A673 (cell line): ENCODE data around the gene B3GALNT2. TPM values are rescaled to one million over a fixed set of nuclear protein-coding genes. Genes with fewer than 3 reads are reported as not detected.

Experiments
- BruUV-seq: library from RNA; stranded (reverse); fragments of 400-500 nt; replicated peaks from 2 replicates; lab custom pipeline; 2021; lab: Mats Ljungman, UMichigan
- CTCF ChIA-PET: fragments of 300-600 bp; sonication (Branson Sonifier 250); formaldehyde crosslinking; loops from one replicate; lab custom pipeline; 2022; ENCODE audit warnings: antibody characterized with exemption; lab: Charles Lee
- POLR2A ChIA-PET: fragments of 300-600 bp; sonication (Branson Sonifier 250); formaldehyde crosslinking; loops from one replicate; lab custom pipeline; 2022; ENCODE audit warnings: antibody characterized with exemption; ENCODE audit not compliant: low non-redundant PET; lab: Charles Lee
- DNase-seq: peaks from one replicate; pipeline ENCODE4 v3.0.0-alpha.2; 2015; ENCODE audit warnings: low spot score
- H3K27ac ChIP-seq: fragments of 200-600 bp; sonication (generic); 2 replicates; pipeline ENCODE4 v1.5.1; 2016; ENCODE audit warnings: mixed run types, low read depth, mild to moderate bottlenecking, mixed read lengths, antibody characterized with exemption, low read length; ENCODE audit not compliant: poor library complexity, severe bottlenecking
- H3K27me3 ChIP-seq: fragments of 200-600 bp; sonication (generic); replicated peaks from 2 replicates; pipeline ENCODE4 v1.6.1; 2017; ENCODE audit warnings: mixed run types, low read depth, mild to moderate bottlenecking, mixed read lengths, antibody characterized with exemption, low read length; ENCODE audit not compliant: insufficient read depth, poor library complexity
- H3K36me3 ChIP-seq: fragments of 200-600 bp; sonication (generic); 2 replicates; pipeline ENCODE4 v1.6.1; 2016; ENCODE audit warnings: mixed run types, mild to moderate bottlenecking, mixed read lengths, antibody characterized with exemption, low read length; ENCODE audit not compliant: insufficient read depth, poor library complexity, severe bottlenecking
- H3K4me1 ChIP-seq: fragments of 200-600 bp; sonication (generic); 2 replicates; pipeline ENCODE4 v1.6.1; 2017; ENCODE audit warnings: mixed run types, mild to moderate bottlenecking, mixed read lengths, antibody characterized with exemption, low read length; ENCODE audit not compliant: insufficient read depth, poor library complexity, severe bottlenecking
- H3K4me3 ChIP-seq: fragments of 200-600 bp; sonication (generic); 2 replicates; pipeline ENCODE4 v1.5.1; 2016; ENCODE audit warnings: low read depth, mixed run types, mild to moderate bottlenecking, mixed read lengths, low read length; ENCODE audit not compliant: poor library complexity, severe bottlenecking
- H3K9me3 ChIP-seq: fragments of 200-600 bp; sonication (generic); 2 replicates; pipeline ENCODE4 v1.6.1; 2016; ENCODE audit warnings: mixed run types, low read depth, mild to moderate bottlenecking, mixed read lengths, antibody characterized with exemption, low read length; ENCODE audit not compliant: poor library complexity, severe bottlenecking
- CTCF ChIP-seq: fragments of 300-800, 200-600 bp; sonication (generic); conservative IDR thresholded peaks from 2 replicates; pipeline ENCODE4 v1.5.1; 2017; ENCODE audit warnings: low read depth, mild to moderate bottlenecking, antibody characterized with exemption, low read length, moderate library complexity, mixed read lengths
- EZH2 ChIP-seq: fragments of 200-600 bp; sonication (generic); IDR thresholded peaks from 2 replicates; pipeline ENCODE4 v1.6.1; 2017; ENCODE audit warnings: borderline replicate concordance, low read depth, mild to moderate bottlenecking, mixed read lengths, antibody characterized with exemption, low read length; ENCODE audit not compliant: poor library complexity, severe bottlenecking
- intact Hi-C: fragments of 100-400 bp; cut with micrococcal nuclease; formaldehyde crosslinking; loops from one replicate; pipeline ENCODE4 v1.10.0; 2022; ENCODE audit not compliant: unreplicated experiment
- total RNA-seq: library from RNA; stranded (reverse); gene quantifications from 2 replicates; pipeline ENCODE4 v1.2.3, GENCODE V29; 2021

Gene B3GALNT2
- total RNA-seq, 1 experiment from 2014 or later: 18.6 TPM

- DNase-seq: no peak
- no peaks in the 10 kb centered on the region for H3K4me1 ChIP-seq
- no peaks in the 10 kb centered on the region for H3K27me3 ChIP-seq
- BruUV-seq: no TSS peak
- CTCF ChIA-PET: no interaction called here
- H3K27ac ChIP-seq: no peak overlapping the region
- H3K9me3 ChIP-seq: no peaks in the 10 kb centered on the region
- TF ChIP-seq CTCF (no peak), EZH2 (no peak)
- peaks cover 17% of the 10 kb centered on the region for H3K36me3 ChIP-seq
- intact Hi-C loops: no loop called here
- POLR2A ChIA-PET: no interaction called here
- no peak overlapping the region for H3K4me3 ChIP-seq
Observed at GRCh38 chr1:235495030-235495429, 9.2 kb downstream of the B3GALNT2 start.

DNA sequence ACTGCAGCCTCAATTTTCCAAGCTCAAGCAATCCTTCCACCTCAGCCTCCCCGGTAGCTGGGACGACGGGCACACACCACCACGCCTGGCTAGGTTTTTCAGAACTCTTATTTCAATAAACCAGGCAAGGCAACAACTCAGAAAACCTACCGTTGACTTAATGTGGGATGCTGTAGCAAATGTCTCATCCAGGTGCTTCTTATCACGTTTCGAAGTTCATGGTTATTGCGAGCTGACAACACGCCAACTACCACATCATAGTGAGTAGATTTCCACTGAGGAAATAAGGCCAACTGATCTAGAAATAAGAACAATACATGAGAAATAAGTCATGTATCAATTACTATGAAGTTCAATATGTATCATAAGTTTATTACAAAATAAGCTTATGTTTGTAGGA lies 9.7 kb downstream of the B3GALNT2 start:
- H3K4me1 ChIP-seq: no peaks in the 10 kb centered on the region
- no peak overlapping the region for H3K27ac ChIP-seq
- ChIA-PET CTCF (no interaction called here), POLR2A (no interaction called here)
- H3K9me3 ChIP-seq: no peaks in the 10 kb centered on the region
- DNase-seq: no peak
- TF ChIP-seq CTCF (no peak), EZH2 (no peak)
- H3K4me3 ChIP-seq: no peak overlapping the region
- peaks cover 17% of the 10 kb centered on the region for H3K36me3 ChIP-seq
- intact Hi-C loops: no loop called here
- BruUV-seq: no TSS peak
- no peaks in the 10 kb centered on the region for H3K27me3 ChIP-seq

DNA sequence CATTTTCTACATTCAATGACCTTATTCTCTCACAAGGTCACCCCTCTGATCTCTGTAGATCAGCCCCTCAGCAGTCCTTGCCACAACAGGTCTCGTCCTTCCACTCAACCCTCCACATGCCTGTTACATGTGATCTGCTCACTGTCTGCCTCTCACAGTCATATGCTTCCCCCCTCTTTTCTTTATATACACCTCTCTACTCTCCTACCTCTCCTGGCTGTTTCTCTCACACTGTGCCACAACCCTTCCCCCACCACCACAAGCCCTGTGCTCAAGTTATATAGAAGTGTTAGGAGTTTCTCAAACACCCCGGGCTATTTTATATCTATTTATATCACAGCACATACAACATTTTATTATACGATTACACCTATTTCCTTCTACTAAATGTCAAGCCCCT lies 12.6 kb downstream of the B3GALNT2 start:
- Histone ChIP-seq H3K27me3 (no peaks in the 10 kb centered on the region), H3K36me3 (peaks cover 17% of the 10 kb centered on the region), H3K4me3 (no peak overlapping the region), H3K9me3 (no peaks in the 10 kb centered on the region), H3K4me1 (no peaks in the 10 kb centered on the region), H3K27ac (no peak overlapping the region)
- BruUV-seq: no TSS peak
- DNase-seq: no peak
- POLR2A ChIA-PET: no interaction called here
- intact Hi-C loops: no loop called here
- no peak for TF ChIP-seq EZH2
- TF ChIP-seq CTCF: no peak
- CTCF ChIA-PET: no interaction called here
